SJCRH30 (cell line): ENCODE data around the gene ASH1L. TPM values are rescaled to one million over a fixed set of nuclear protein-coding genes. Genes with fewer than 3 reads are reported as not detected.
"Not testable (repeated sequence)": the region's sequence is repeated elsewhere in the genome, so short reads cannot be mapped to it uniquely, and the experiment has no call there.

Experiments used
- DNase-seq, 2 experiments: peaks; one replicate each; pipeline ENCODE4 v3.0.0-alpha.2; 2015 to 2020
- H3K27ac ChIP-seq: fragments of 250-450 bp; sonication (Bioruptor Pico); 2 replicates; pipeline ENCODE4 v1.5.1; 2020; ENCODE audit warnings: mild to moderate bottlenecking, moderate library complexity
- H3K27me3 ChIP-seq: fragments of 250-450 bp; sonication (Bioruptor Pico); 2 replicates; pipeline ENCODE4 v1.5.1; 2020; ENCODE audit warnings: mild to moderate bottlenecking, moderate library complexity
- H3K36me3 ChIP-seq: fragments of 250-450 bp; sonication (Bioruptor Pico); 2 replicates; pipeline ENCODE4 v1.5.1; 2020; ENCODE audit warnings: mild to moderate bottlenecking, moderate library complexity
- H3K4me1 ChIP-seq: fragments of 250-450 bp; sonication (Bioruptor Pico); 2 replicates; pipeline ENCODE4 v1.5.1; 2020; ENCODE audit warnings: mild to moderate bottlenecking, moderate library complexity
- H3K4me3 ChIP-seq: fragments of 250-450 bp; sonication (Bioruptor Pico); 2 replicates; pipeline ENCODE4 v1.5.1; 2020; ENCODE audit warnings: mild to moderate bottlenecking, moderate library complexity
- H3K9me3 ChIP-seq: fragments of 250-450 bp; sonication (Bioruptor Pico); replicated peaks from 2 replicates; pipeline ENCODE4 v1.5.1; 2020; ENCODE audit warnings: mild to moderate bottlenecking, moderate library complexity
- total RNA-seq: library from RNA; depleted of rRNA; stranded (reverse); fragments of >200 nt; shearing (Covaris generic); gene quantifications from 2 replicates; pipeline ENCODE4 v1.2.3, GENCODE V29; 2014; rRNA removed

The ASH1L gene
- total RNA-seq, 1 experiment from 2014 or later: 35.1 TPM

DNA sequence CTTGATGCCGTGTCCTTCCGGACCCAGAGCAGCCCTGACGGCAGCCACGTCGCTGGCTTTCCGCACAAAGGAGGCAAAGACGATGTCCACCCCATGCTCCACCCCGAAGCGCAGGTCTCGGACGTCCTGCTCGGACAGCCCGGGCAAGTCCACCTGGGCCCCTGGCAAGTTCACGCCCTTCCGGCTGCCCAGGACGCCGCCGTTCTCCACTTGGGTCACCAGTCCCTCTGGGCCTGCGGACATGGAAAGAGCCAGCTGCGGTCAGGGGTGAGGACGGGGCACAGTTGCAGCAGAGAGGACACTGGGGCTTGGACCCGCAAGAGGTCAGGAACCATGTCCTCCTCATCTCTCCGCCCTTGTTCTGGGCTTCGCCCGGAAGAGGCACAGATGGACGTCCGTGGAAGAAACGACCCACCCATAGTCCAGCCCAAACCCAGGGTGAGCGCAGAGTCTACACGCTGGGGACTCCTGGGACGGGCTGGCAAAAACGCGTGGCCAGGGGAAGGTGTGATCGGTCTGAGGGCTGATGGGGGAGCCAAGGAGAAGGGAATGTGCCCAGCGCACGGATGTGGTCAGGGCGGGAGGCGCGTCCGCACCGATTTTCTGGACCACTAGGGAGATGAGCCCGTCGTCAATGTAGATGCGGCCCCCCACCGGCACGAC, 268.0 kb downstream of the ASH1L start:
- H3K9me3 ChIP-seq: no peaks in the 10 kb centered on the region
- no peaks in the 10 kb centered on the region for H3K27me3 ChIP-seq
- no peak overlapping the region for H3K27ac ChIP-seq
- H3K4me1 ChIP-seq: no peaks in the 10 kb centered on the region
- H3K4me3 ChIP-seq: no peak overlapping the region
- no peak for DNase-seq
- no peaks in the 10 kb centered on the region for H3K36me3 ChIP-seq

DNA sequence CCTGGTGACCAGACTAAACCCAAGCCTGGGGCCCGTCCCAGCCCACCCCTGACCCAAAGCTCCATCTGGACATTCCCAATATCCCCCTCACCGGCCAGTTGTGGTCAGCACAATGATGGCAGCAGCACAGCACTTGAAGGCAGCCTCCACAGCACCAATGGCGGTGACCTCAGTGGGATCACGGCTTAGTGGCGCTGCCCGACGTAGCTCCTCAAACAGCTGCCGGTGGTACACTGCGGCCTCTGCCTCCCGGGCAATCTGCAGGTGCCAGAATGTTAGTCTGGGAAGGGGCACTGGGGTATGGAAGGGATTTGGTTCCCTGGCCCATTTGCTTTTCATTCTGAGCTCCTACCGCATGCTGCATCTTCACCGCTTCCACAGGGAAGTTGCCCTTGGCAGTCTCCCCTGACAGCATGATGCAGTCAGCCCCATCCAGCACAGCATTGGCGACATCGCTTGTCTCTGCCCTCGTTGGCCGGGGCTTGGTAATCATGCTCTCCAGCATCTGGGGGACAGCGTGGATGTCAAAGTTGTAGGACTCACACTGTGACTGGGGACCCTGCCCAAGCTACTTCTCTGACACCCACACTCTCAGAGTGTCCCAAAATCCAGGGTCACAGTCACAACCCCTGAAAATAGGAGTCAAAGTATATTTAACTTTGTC, 269.4 kb downstream of the ASH1L start:
- H3K9me3 ChIP-seq: no peaks in the 10 kb centered on the region
- no peak overlapping the region for H3K4me3 ChIP-seq
- H3K27ac ChIP-seq: no peak overlapping the region
- no peaks in the 10 kb centered on the region for H3K27me3 ChIP-seq
- H3K4me1 ChIP-seq: no peaks in the 10 kb centered on the region
- no peak for DNase-seq
- no peaks in the 10 kb centered on the region for H3K36me3 ChIP-seq

DNA sequence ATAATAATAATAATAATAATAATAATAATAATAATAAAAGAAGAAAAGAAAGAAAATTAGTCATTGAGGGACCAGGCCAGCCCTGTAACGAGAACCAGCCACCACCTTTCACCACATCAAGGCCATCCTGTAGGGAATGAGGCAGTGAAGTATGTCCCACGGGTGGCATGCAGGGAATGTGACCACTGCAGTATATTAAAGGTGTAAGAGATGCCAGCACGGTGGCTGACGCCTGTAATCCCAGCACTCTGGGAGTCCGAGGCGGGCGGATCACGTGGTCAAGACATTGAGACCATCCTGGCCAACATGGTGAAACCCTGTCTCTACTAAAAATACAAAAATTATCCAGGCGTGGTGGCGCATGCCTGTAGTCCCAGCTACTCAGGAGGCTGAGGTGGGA, 271.6 kb downstream of the ASH1L start:
- DNase-seq, H3K4me3 ChIP-seq, H3K4me1 ChIP-seq, H3K9me3 ChIP-seq, H3K27me3 ChIP-seq, H3K36me3 ChIP-seq, H3K27ac ChIP-seq: not testable (repeated sequence)

DNA sequence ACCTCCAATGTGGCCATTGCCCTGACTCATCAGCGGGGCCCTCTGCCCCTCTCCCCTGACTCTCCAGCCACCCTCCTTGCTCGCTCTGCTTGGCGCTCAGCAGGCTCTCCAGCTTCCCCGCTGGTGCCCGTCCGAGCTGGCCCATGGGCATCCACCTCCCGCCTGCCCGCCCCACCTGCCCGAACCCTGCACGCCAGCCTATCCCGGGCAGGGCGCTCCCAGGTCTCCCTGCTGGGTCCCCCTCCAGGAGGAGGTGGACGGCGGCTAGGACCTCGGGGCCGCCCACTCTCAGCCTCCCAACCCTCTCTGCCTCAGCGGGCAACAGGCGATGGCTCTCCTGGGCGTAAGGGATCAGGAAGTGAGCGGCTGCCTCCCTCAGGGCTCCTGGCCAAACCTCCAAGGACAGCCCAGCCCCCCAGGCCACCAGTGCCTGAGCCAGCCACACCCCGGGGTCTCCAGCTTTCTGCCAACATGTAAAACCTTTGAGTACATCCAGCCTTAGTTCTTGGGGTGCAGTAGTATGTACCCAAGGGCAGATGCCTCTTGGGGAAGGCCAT, 274.5 kb downstream of the ASH1L start:
- Histone ChIP-seq H3K9me3 (no peaks in the 10 kb centered on the region), H3K27ac (no peak overlapping the region), H3K27me3 (no peaks in the 10 kb centered on the region), H3K4me3 (no peak overlapping the region), H3K36me3 (no peaks in the 10 kb centered on the region), H3K4me1 (no peaks in the 10 kb centered on the region)
- DNase-seq: no peak

DNA sequence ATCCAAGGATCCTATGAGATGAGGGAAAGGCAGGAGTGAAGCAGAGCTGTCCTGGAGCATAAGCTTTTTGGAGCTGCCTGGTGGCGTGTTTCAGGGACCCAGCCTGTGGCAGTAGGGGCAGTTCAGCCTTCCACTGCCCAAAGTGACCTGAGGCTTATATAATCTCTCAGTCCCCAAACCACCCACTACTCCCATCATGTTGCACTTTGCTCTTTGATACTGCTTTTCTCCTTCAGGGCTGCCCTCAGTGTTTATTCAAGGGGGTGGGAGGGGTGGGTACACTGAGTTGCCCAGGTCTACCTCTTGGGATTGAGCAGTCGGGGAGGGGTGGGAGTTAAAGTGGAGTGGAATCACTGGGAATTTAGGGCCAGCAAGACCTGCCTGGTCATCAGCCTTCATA, 276.1 kb downstream of the ASH1L start:
- no peaks in the 10 kb centered on the region for H3K9me3 ChIP-seq
- no peak overlapping the region for H3K27ac ChIP-seq
- no peak overlapping the region for H3K4me3 ChIP-seq
- H3K36me3 ChIP-seq: no peaks in the 10 kb centered on the region
- no peaks in the 10 kb centered on the region for H3K27me3 ChIP-seq
- no peak for DNase-seq
- no peaks in the 10 kb centered on the region for H3K4me1 ChIP-seq

DNA sequence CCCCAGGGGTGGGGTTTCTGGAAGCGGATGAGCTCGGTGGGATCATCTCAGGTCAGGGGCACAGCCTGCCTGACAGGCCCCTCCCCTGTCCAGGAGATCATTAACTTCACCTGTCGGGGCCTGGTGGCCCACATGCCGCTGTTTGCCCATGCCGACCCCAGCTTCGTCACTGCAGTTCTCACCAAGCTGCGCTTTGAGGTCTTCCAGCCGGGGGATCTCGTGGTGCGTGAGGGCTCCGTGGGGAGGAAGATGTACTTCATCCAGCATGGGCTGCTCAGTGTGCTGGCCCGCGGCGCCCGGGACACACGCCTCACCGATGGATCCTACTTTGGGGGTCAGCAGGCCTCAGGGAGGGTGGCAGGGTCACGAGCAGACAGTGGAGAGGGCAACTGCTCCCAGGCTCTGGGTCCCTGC, 277.0 kb downstream of the ASH1L start:
- no peaks in the 10 kb centered on the region for H3K36me3 ChIP-seq
- DNase-seq: no peak
- H3K9me3 ChIP-seq: no peaks in the 10 kb centered on the region
- no peak overlapping the region for H3K27ac ChIP-seq
- no peaks in the 10 kb centered on the region for H3K4me1 ChIP-seq
- no peaks in the 10 kb centered on the region for H3K27me3 ChIP-seq
- no peak overlapping the region for H3K4me3 ChIP-seq

Other genes starting within 250 kb of the ASH1L start
- 18.6 and 21.0 TPM in 2 replicates for gene RUSC1, start 241.9 kb downstream of the ASH1L start, total RNA-seq
- 21.2 and 23.1 TPM in 2 replicates for gene MSTO1, start 47.4 kb upstream of the ASH1L start, total RNA-seq
- 38.9 TPM in 2 replicates for gene YY1AP1, start 126.0 kb upstream of the ASH1L start, total RNA-seq
- gene DAP3, start 126.3 kb upstream of the ASH1L start, total RNA-seq: 75.4 and 89.3 TPM in 2 replicates